ENCODE results near the gene MRPS22.
"Not testable (repeated sequence)": the region's sequence is repeated elsewhere in the genome, so short reads cannot be mapped to it uniquely, and the experiment has no call there.

The MRPS22 gene

GRCh38 chr3:139396707-139397106 is 52.9 kb downstream of the MRPS22 start:
- no peak for DNase-seq (ENCODE audit: low spot score)

- not testable (repeated sequence) for DNase-seq (ENCODE audit: low spot score)
These were observed 57.3 kb downstream of the MRPS22 start for GRCh38 chr3:139401155-139401554.

Measured in AG08395 (cell line).